Measurements from ENCODE around the gene TMEM45B. TPM values are rescaled to one million over a fixed set of nuclear protein-coding genes. Genes with fewer than 3 reads are reported as not detected.
A peak's percentile ranks its signal among the peaks of the same experiment; 100 is the strongest.

The TMEM45B gene
- total and polyA plus RNA-seq, 2 of the 13 experiments (the other 11 are each of a cell fraction or from before 2014, with no cell fraction given), result 29.1 to 181 TPM

- TF ChIP-seq ZNF660 (CRISPR knock-in tag; IDR thresholded peaks at IDR 0.05; ENCODE audit: borderline replicate concordance, low read depth) (no peak), ARNT (IDR thresholded peaks at IDR 0.05) (no peak), NCOA2 (CRISPR knock-in tag; IDR thresholded peaks at IDR 0.05) (0 out of 2 replicates have a peak, but pooled peaks have one; percentile 9), ATF5 (CRISPR knock-in tag; IDR thresholded peaks at IDR 0.05; ENCODE audit: low read depth) (no peak), ZNF264 (CRISPR knock-in tag; IDR thresholded peaks at IDR 0.05) (0 out of 2 replicates have a peak, but pooled peaks have one; percentile 9), ZNF720 (CRISPR knock-in tag; IDR thresholded peaks at IDR 0.05) (no peak), DBP (CRISPR knock-in tag; IDR thresholded peaks at IDR 0.05; ENCODE audit: not compliant biosample characterization) (no peak), DDIT3 (CRISPR knock-in tag; IDR thresholded peaks at IDR 0.05) (no peak), ZSCAN30 (CRISPR knock-in tag; IDR thresholded peaks at IDR 0.05) (peak; percentile 27; the same call in 1 of the 2 replicates), RBM22 (optimal IDR thresholded peaks at IDR 0.05; ENCODE audit: low read length) (no peak), MAFF (IDR thresholded peaks at IDR 0.05; ENCODE audit: low read depth, low read length) (no peak), FOXP1 (IDR thresholded peaks at IDR 0.05) (no peak), FOXP1 (CRISPR knock-in tag; IDR thresholded peaks at IDR 0.05) (no peak), ZNF326 (CRISPR knock-in tag; IDR thresholded peaks at IDR 0.05; ENCODE audit: borderline replicate concordance) (no peak), NR3C1 (CRISPR knock-in tag; IDR thresholded peaks at IDR 0.05) (no peak), ZC3H4 (CRISPR knock-in tag; IDR thresholded peaks at IDR 0.05; ENCODE audit: borderline replicate concordance) (no peak)
- TF ChIP-seq, protein P1, sequence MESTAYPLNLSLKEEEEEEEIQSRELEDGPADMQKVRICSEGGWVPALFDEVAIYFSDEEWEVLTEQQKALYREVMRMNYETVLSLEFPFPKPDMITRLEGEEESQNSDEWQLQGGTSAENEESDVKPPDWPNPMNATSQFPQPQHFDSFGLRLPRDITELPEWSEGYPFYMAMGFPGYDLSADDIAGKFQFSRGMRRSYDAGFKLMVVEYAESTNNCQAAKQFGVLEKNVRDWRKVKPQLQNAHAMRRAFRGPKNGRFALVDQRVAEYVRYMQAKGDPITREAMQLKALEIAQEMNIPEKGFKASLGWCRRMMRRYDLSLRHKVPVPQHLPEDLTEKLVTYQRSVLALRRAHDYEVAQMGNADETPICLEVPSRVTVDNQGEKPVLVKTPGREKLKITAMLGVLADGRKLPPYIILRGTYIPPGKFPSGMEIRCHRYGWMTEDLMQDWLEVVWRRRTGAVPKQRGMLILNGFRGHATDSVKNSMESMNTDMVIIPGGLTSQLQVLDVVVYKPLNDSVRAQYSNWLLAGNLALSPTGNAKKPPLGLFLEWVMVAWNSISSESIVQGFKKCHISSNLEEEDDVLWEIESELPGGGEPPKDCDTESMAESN (CRISPR knock-in tag; conservative IDR thresholded peaks at IDR 0.05), result no peak
- TF ChIP-seq, protein P2, sequence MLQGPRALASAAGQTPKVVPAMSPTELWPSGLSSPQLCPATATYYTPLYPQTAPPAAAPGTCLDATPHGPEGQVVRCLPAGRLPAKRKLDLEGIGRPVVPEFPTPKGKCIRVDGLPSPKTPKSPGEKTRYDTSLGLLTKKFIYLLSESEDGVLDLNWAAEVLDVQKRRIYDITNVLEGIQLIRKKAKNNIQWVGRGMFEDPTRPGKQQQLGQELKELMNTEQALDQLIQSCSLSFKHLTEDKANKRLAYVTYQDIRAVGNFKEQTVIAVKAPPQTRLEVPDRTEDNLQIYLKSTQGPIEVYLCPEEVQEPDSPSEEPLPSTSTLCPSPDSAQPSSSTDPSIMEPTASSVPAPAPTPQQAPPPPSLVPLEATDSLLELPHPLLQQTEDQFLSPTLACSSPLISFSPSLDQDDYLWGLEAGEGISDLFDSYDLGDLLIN (CRISPR knock-in tag; IDR thresholded peaks at IDR 0.05; ENCODE audit: borderline replicate concordance), result no peak
- TF ChIP-seq, protein P3, sequence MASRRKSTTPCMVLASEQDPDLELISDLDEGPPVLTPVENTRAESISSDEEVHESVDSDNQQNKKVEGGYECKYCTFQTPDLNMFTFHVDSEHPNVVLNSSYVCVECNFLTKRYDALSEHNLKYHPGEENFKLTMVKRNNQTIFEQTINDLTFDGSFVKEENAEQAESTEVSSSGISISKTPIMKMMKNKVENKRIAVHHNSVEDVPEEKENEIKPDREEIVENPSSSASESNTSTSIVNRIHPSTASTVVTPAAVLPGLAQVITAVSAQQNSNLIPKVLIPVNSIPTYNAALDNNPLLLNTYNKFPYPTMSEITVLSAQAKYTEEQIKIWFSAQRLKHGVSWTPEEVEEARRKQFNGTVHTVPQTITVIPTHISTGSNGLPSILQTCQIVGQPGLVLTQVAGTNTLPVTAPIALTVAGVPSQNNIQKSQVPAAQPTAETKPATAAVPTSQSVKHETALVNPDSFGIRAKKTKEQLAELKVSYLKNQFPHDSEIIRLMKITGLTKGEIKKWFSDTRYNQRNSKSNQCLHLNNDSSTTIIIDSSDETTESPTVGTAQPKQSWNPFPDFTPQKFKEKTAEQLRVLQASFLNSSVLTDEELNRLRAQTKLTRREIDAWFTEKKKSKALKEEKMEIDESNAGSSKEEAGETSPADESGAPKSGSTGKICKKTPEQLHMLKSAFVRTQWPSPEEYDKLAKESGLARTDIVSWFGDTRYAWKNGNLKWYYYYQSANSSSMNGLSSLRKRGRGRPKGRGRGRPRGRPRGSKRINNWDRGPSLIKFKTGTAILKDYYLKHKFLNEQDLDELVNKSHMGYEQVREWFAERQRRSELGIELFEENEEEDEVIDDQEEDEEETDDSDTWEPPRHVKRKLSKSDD (CRISPR knock-in tag; IDR thresholded peaks at IDR 0.05; ENCODE audit: low read depth), result no peak
- TF ChIP-seq, protein P4, sequence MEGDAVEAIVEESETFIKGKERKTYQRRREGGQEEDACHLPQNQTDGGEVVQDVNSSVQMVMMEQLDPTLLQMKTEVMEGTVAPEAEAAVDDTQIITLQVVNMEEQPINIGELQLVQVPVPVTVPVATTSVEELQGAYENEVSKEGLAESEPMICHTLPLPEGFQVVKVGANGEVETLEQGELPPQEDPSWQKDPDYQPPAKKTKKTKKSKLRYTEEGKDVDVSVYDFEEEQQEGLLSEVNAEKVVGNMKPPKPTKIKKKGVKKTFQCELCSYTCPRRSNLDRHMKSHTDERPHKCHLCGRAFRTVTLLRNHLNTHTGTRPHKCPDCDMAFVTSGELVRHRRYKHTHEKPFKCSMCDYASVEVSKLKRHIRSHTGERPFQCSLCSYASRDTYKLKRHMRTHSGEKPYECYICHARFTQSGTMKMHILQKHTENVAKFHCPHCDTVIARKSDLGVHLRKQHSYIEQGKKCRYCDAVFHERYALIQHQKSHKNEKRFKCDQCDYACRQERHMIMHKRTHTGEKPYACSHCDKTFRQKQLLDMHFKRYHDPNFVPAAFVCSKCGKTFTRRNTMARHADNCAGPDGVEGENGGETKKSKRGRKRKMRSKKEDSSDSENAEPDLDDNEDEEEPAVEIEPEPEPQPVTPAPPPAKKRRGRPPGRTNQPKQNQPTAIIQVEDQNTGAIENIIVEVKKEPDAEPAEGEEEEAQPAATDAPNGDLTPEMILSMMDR (CRISPR knock-in tag; IDR thresholded peaks at IDR 0.05), result no peak
These were observed at the start of gene TMEM45B (continued) for GRCh38 chr11:129815596-129816461.
